NCI-H460 (cell line): ENCODE data around the gene NUCKS1. TPM values are rescaled to one million over a fixed set of nuclear protein-coding genes. Genes with fewer than 3 reads are reported as not detected.

Experiments used
- DNase-seq: peaks from one replicate; pipeline ENCODE4 v3.0.0-alpha.2; 2016; ENCODE audit warnings: low read depth; ENCODE audit errors: extremely low read depth
- small RNA-seq, 2 experiments: library from RNA; depleted of rRNA; stranded (forward); fragments of <200 nt; gene quantifications; one replicate each; pipeline ENCODE3, GENCODE V24; 2014
- total RNA-seq: library from RNA; depleted of rRNA; stranded (reverse); fragments of >200 nt; shearing (Covaris generic); gene quantifications from 2 replicates; pipeline ENCODE4 v1.2.3, GENCODE V29; 2014; rRNA removed

NUCKS1 gene
- total RNA-seq, 1 experiment from 2014 or later, result 297 TPM

GRCh38 chr1:205676002-205676401 lies 74.0 kb downstream of the NUCKS1 start:
- no peak for DNase-seq

- no peak for DNase-seq
Observed at GRCh38 chr1:205675247-205675646, 74.7 kb downstream of the NUCKS1 start.

- DNase-seq, result no peak
Observed at GRCh38 chr1:205672970-205673369, 77.0 kb downstream of the NUCKS1 start.

- DNase-seq, result no peak
Observed at GRCh38 chr1:205672395-205672889, 77.5 kb downstream of the NUCKS1 start.

GRCh38 chr1:205670611-205671430 lies 79.2 kb downstream of the NUCKS1 start:
- DNase-seq, result no peak

- no peak for DNase-seq
Observed at GRCh38 chr1:205670150-205670446, 79.9 kb downstream of the NUCKS1 start.

- DNase-seq, result no peak
Observed at GRCh38 chr1:205669341-205670149, 80.4 kb downstream of the NUCKS1 start.

- no peak for DNase-seq
Observed at GRCh38 chr1:205668951-205669340, 81.0 kb downstream of the NUCKS1 start.

GRCh38 chr1:205667909-205668643 lies 81.9 kb downstream of the NUCKS1 start:
- DNase-seq, result no peak

GRCh38 chr1:205666372-205667166 lies 83.4 kb downstream of the NUCKS1 start:
- no peak for DNase-seq

- DNase-seq, result no peak
Observed at GRCh38 chr1:205665201-205666045, 84.6 kb downstream of the NUCKS1 start.

- no peak for DNase-seq
Observed at GRCh38 chr1:205664399-205665017, 85.5 kb downstream of the NUCKS1 start.

GRCh38 chr1:205663286-205663936 lies 86.6 kb downstream of the NUCKS1 start:
- no peak for DNase-seq

Small RNA genes lying within 50 kb of the gene (small RNA-seq; reads per million reads assigned to genes)
- 0 reads per million in 2 experiments for gene RF00017
- 0 reads per million in 2 experiments for gene RF00139

Other genes with a start within 250 kb of the NUCKS1 start
- gene CDK18, start 245.5 kb downstream of the NUCKS1 start, total RNA-seq, result 0.06 and 0.27 TPM in 2 replicates
- 41.5 and 41.8 TPM in 2 replicates for gene ELK4, start 118.2 kb downstream of the NUCKS1 start, total RNA-seq
- 2.0 and 2.1 TPM in 2 replicates for gene SLC45A3, start 69.7 kb downstream of the NUCKS1 start, total RNA-seq
- gene RAB29, start 25.3 kb upstream of the NUCKS1 start, total RNA-seq, result 12.6 and 16.1 TPM in 2 replicates
- gene SLC41A1, start 63.0 kb upstream of the NUCKS1 start, total RNA-seq, result 26.4 TPM in 2 replicates
- gene PM20D1, start 100.0 kb upstream of the NUCKS1 start, total RNA-seq, result not detected in 2 replicates
- 0.02 and 0.06 TPM in 2 replicates for gene SLC26A9, start 193.3 kb upstream of the NUCKS1 start, total RNA-seq